GM06990 (cell line): ENCODE results near the gene MMP13.

Source experiments
- DNase-seq: peaks from one replicate; pipeline ENCODE4 v3.0.0-alpha.2; 2011; ENCODE audit not compliant: insufficient read length; ENCODE audit errors: extremely low read depth
- H3K27me3 ChIP-seq: replicated peaks from 2 replicates; pipeline ENCODE4 v1.6.0; 2011; ENCODE audit warnings: low read length; ENCODE audit not compliant: control insufficient read depth, insufficient read depth
- H3K36me3 ChIP-seq: 2 replicates; pipeline ENCODE4 v1.5.1; 2011; ENCODE audit warnings: low read length; ENCODE audit not compliant: control insufficient read depth, insufficient read depth
- H3K4me3 ChIP-seq: replicated peaks from 2 replicates; pipeline ENCODE4 v1.5.1; 2011; ENCODE audit warnings: low read depth, mild to moderate bottlenecking, control low read depth, low read length
- TF ChIP-seq, protein P1 (sequence below): IDR thresholded peaks from 2 replicates; pipeline ENCODE4 v1.5.1; 2011; ENCODE audit warnings: low read length, control low read depth, mild to moderate bottlenecking, inconsistent platforms; ENCODE audit not compliant: insufficient read depth, poor library complexity, severe bottlenecking

MMP13 gene

GRCh38 chr11:102924851-102925380 lies 30.6 kb downstream of the MMP13 start:
- no peak for DNase-seq
- H3K4me3 ChIP-seq: no peak overlapping the region
- no peaks in the 10 kb centered on the region for H3K36me3 ChIP-seq
- H3K27me3 ChIP-seq: peaks cover 3% of the 10 kb centered on the region
- TF ChIP-seq, protein P1, sequence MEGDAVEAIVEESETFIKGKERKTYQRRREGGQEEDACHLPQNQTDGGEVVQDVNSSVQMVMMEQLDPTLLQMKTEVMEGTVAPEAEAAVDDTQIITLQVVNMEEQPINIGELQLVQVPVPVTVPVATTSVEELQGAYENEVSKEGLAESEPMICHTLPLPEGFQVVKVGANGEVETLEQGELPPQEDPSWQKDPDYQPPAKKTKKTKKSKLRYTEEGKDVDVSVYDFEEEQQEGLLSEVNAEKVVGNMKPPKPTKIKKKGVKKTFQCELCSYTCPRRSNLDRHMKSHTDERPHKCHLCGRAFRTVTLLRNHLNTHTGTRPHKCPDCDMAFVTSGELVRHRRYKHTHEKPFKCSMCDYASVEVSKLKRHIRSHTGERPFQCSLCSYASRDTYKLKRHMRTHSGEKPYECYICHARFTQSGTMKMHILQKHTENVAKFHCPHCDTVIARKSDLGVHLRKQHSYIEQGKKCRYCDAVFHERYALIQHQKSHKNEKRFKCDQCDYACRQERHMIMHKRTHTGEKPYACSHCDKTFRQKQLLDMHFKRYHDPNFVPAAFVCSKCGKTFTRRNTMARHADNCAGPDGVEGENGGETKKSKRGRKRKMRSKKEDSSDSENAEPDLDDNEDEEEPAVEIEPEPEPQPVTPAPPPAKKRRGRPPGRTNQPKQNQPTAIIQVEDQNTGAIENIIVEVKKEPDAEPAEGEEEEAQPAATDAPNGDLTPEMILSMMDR: no peak

- H3K4me3 ChIP-seq: no peak overlapping the region
- H3K36me3 ChIP-seq: no peaks in the 10 kb centered on the region
- H3K27me3 ChIP-seq: peaks cover 2% of the 10 kb centered on the region
- no peak for DNase-seq
- TF ChIP-seq, protein P1: no peak
Measured at GRCh38 chr11:102921587-102922220, 33.8 kb downstream of the MMP13 start.

DNA sequence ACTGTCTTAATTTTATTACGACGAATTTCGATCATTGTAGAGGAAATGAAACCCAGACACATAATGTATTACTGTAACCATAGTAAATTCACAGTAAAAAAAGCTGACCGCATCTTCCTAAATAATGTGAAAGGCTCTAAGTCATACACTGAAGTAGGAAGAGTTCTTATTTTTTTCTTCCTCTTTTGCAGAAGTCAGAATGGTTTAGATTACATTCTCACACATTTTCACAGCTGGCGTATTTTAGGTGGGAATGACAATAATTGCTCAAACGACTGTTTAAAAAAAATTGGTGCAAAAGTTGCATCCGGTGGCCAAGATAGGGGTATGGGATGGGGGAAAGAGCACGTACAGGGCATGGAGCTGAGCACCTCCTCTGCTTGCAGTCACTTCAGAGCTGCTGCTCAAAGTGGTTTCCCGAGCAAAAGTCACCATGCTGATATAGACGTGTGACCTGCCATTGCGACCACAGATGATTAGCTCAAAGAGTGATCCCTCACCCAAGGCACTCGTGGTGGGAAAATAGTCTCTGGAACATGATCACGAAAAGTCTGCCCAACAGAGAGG lies 35.3 kb downstream of the MMP13 start:
- Histone ChIP-seq H3K4me3 (no peak overlapping the region), H3K36me3 (no peaks in the 10 kb centered on the region), H3K27me3 (peaks cover 2% of the 10 kb centered on the region)
- TF ChIP-seq, protein P1: no peak
- peak; percentile 30 for DNase-seq

DNA sequence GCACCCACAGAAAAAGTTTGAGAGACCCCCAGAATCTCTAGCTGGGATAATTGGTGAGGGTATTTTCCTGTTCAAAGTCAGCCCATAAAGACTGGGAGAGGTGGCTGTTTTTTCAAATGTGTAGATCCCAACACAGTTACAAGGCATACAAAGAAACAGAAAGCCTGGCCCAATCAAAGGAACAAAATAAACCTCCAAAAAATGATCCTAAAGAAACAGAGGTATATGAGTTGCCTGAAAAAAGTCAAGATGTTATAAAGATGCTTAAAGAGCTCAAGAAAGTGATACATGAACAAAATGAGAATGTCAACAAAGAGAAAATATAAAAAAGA lies 40.5 kb downstream of the MMP13 start:
- no peaks in the 10 kb centered on the region for H3K36me3 ChIP-seq
- no peak for DNase-seq
- H3K4me3 ChIP-seq: no peak overlapping the region
- TF ChIP-seq, protein P1: no peak
- no peaks in the 10 kb centered on the region; the same call in 1 of the 2 replicates for H3K27me3 ChIP-seq

DNA sequence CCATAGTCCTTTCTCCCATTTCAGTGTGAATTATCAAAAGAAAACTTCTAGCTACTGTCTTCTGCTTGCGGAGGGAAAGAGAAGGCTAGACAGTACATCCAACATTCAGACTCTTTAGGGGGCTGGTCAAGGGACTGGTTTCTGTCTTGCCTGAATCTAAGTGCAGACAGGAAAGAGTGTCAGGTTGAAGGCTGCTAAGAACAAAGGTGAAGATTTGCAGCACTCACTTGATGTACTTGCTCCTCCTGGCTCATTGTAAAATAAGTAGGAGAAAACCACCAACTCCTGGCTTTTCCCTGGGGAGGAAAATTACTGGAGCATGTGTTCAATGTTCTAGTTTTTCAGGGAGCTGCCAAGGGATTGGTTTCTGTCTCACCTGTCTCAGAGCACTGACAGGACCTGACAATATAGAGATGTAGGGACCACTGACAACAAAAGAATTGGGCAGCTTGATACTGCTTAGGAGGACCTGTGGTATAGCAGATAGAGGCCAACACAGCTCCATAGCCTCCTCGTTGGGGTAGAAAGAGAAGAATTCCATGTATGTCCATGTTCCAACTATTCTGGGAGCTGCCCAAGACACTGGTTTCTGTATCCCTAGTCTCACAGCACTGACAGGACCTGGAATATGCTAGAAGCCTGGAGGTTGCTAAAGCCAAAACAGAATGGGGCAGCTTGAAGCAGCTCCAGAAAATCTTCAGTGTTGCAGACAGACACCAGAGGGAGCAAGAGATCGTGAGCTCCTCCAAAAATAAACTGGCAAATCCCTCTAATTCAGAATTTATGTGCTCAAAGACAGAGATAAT lies 41.1 kb downstream of the MMP13 start:
- no peak for DNase-seq
- TF ChIP-seq, protein P1: peak; percentile 59

More for the DNA sequence above, 41.1 kb downstream of the MMP13 start:
- no peaks in the 10 kb centered on the region for H3K36me3 ChIP-seq
- H3K27me3 ChIP-seq: no peaks in the 10 kb centered on the region; the same call in 1 of the 2 replicates
- no peak overlapping the region for H3K4me3 ChIP-seq
